ENCODE data around the gene TNNI3. TPM values are rescaled to one million over a fixed set of nuclear protein-coding genes. Genes with fewer than 3 reads are reported as not detected.
"Not testable (repeated sequence)": the region's sequence is repeated elsewhere in the genome, so short reads cannot be mapped to it uniquely, and the experiment has no call there.

Gene TNNI3
- total RNA-seq, 8 experiments from 2014 or later, result 2.9 to 8.5 (median 3.2) TPM; not detected in 1

DNA sequence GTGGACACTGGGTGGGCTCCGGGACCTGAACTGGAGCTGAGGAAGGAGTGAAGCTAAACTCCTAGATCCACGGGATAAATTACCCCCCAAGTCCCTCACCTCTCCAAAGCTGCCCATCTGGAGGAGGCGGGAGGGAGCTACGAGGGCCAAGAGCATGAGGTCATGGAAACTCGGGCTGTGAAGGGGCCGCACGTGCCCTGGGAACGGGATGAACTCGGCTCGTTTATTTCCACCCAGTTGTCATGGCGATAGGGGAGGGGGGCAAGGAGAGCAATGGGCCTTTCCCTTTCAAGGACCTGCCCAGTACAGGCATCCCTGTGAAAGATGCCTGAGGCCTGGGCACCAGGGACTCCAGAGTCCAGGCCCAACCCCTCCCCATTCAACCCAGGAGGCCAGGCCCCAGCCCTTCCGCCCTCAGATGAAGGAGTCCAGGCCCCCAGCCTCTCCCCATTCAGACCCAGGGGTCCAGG, 43.9 kb downstream of the TNNI3 start:
- no peak overlapping the region for H3K4me3 ChIP-seq
- peak overlapping the region in 1 of 2 donors; percentile 25 for H3K27ac ChIP-seq
- in situ Hi-C loops (cut with MboI; ENCODE audit: low pct_unique_long_range_greater_than_20kb in 2 of 9, low sequenced_read_pairs in 9 of 9, unreplicated experiment in 9 of 9), result no loop called here
- ATAC-seq (replicated peaks in 6 of 8), result peak; percentile 26 to 57 (median 50)
- 0 to 60% (median 27%) methylated on average over 1 to 3 of the region's 12 CpGs; no CpG with 5 or more reads in 7 of the 10 experiments for WGBS, 10 experiments
- peaks cover 26 to 35% of the 10 kb centered on the region in 2 donors for H3K4me1 ChIP-seq (replicated peaks in 1 of 2)

GRCh38 chr19:55112777-55113569, 44.6 kb downstream of the TNNI3 start:
- H3K4me1 ChIP-seq (replicated peaks in 1 of 2), result peaks cover 21 to 31% of the 10 kb centered on the region in 2 donors
- H3K4me3 ChIP-seq, result no peak overlapping the region
- in situ Hi-C loops (cut with MboI; ENCODE audit: low pct_unique_long_range_greater_than_20kb in 2 of 9, low sequenced_read_pairs in 9 of 9, unreplicated experiment in 9 of 9), result no loop called here
- 10 to 100% (median 75%) methylated on average over 1 to 9 of the region's 23 CpGs; no CpG with 5 or more reads in 6 of the 10 experiments for WGBS, 10 experiments
- H3K27ac ChIP-seq, result peak overlapping the region in 1 of 2 donors; percentile 25
- no peak for ATAC-seq (replicated peaks in 6 of 8)

DNA sequence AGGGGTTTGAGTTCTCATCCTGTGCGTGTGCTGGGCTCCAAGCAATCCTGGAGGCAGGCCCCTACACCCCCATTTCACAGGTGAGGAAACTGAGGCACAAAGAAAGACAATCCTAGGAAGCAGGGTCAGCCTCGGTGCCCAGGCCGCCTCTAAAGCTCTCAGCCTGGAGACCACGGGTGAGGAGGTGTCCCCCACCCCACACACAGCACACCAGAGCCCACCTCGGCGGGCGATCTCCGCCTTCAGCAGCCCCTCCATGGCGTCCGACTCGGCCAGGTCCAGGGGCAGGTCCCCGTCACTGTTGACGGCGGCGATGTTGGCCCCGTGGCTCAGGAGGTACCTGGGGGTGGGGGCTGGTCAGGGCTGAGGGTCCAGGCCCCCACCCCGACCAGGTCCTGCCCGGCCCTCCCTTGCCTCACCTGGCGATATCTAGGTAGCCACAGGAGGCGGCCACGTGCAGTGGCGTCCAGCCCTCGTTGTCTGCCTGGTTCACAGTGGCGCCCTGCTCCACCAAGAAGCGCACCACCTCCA, 45.2 kb downstream of the TNNI3 start:
- no peak overlapping the region for H3K4me3 ChIP-seq
- 57 to 100% methylated on average over 1 to 2 of the region's 25 CpGs; no CpG with 5 or more reads in 8 of the 10 experiments for WGBS, 10 experiments
- H3K4me1 ChIP-seq (replicated peaks in 1 of 2), result peaks cover 21 to 31% of the 10 kb centered on the region in 2 donors
- in situ Hi-C loops (cut with MboI; ENCODE audit: low pct_unique_long_range_greater_than_20kb in 2 of 9, low sequenced_read_pairs in 9 of 9, unreplicated experiment in 9 of 9), result no loop called here
- ATAC-seq (replicated peaks in 6 of 8), result no peak
- H3K27ac ChIP-seq, result no peak overlapping the region

- WGBS, 10 experiments, result 10 to 100% (median 89%) methylated on average over 1 to 14 of the region's 21 CpGs; no CpG with 5 or more reads in 2 of the 10 experiments
- no peak overlapping the region for H3K27ac ChIP-seq
- ATAC-seq (replicated peaks in 6 of 8), result no peak
- H3K4me3 ChIP-seq, result no peak overlapping the region
- in situ Hi-C loops (cut with MboI; ENCODE audit: low pct_unique_long_range_greater_than_20kb in 2 of 9, low sequenced_read_pairs in 9 of 9, unreplicated experiment in 9 of 9), result no loop called here
- H3K4me1 ChIP-seq (replicated peaks in 1 of 2), result peaks cover 21 to 31% of the 10 kb centered on the region in 2 donors
Observed at GRCh38 chr19:55111238-55111831, 46.2 kb downstream of the TNNI3 start.

- H3K27ac ChIP-seq, result no peak overlapping the region
- in situ Hi-C loops (cut with MboI; ENCODE audit: low pct_unique_long_range_greater_than_20kb in 2 of 9, low sequenced_read_pairs in 9 of 9, unreplicated experiment in 9 of 9), result no loop called here
- no peak for ATAC-seq (replicated peaks in 6 of 8)
- WGBS, 10 experiments, result 58 to 100% (median 93%) methylated on average over 2 to 11 of the region's 20 CpGs; no CpG with 5 or more reads in 4 of the 10 experiments
- peaks cover 9 to 17% of the 10 kb centered on the region in 2 donors for H3K4me1 ChIP-seq (replicated peaks in 1 of 2)
- H3K4me3 ChIP-seq, result no peak overlapping the region
Observed at GRCh38 chr19:55109527-55110291, 47.8 kb downstream of the TNNI3 start.

DNA sequence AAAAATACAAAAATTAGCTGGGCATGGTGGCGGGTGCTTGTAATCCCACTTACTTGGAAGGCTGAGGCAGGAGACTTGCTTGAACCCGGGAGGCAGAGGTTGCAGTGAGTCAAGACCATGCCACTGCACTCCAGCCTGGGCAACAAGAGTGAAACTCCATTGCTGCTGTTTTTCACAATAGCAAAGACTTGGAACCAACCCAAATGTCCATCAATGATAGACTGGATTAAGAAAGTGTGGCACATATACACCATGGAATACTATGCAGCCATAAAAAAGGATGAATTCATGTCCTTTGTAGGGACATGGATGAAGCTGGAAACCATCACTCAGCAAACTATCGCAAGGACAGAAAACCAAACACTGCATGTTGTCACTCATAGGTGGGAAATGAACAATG, 50.3 kb downstream of the TNNI3 start:
- ATAC-seq (replicated peaks in 6 of 8); H3K27ac ChIP-seq; in situ Hi-C loops (cut with MboI; ENCODE audit: low pct_unique_long_range_greater_than_20kb in 2 of 9, low sequenced_read_pairs in 9 of 9, unreplicated experiment in 9 of 9); H3K4me1 ChIP-seq (replicated peaks in 1 of 2); H3K4me3 ChIP-seq: not testable (repeated sequence)
- 94 to 100% (median 100%) methylated on average over 1 to 2 of the region's 3 CpGs; no CpG with 5 or more reads in 5 of the 10 experiments for WGBS, 10 experiments

- H3K4me1 ChIP-seq (replicated peaks in 1 of 2), result peaks cover 0 to 3% of the 10 kb centered on the region in 2 donors
- no peak overlapping the region for H3K4me3 ChIP-seq
- WGBS, 10 experiments, result 59 to 100% (median 87%) methylated on average over 1 to 5 of the region's 6 CpGs; no CpG with 5 or more reads in 2 of the 10 experiments
- no peak for ATAC-seq (replicated peaks in 6 of 8)
- in situ Hi-C loops (cut with MboI; ENCODE audit: low pct_unique_long_range_greater_than_20kb in 2 of 9, low sequenced_read_pairs in 9 of 9, unreplicated experiment in 9 of 9), result no loop called here
- H3K27ac ChIP-seq, result no peak overlapping the region
Observed at GRCh38 chr19:55106591-55106990, 50.9 kb downstream of the TNNI3 start.

- Histone ChIP-seq H3K4me1 (replicated peaks in 1 of 2) (peaks cover 0 to 3% of the 10 kb centered on the region in 2 donors), H3K4me3 (no peak overlapping the region), H3K27ac (no peak overlapping the region)
- in situ Hi-C loops (cut with MboI; ENCODE audit: low pct_unique_long_range_greater_than_20kb in 2 of 9, low sequenced_read_pairs in 9 of 9, unreplicated experiment in 9 of 9), result no loop called here
- ATAC-seq (replicated peaks in 6 of 8), result no peak
- WGBS, 10 experiments, result 75 to 100% (median 100%) methylated on average over 1 to 2 of the region's 2 CpGs; no CpG with 5 or more reads in 4 of the 10 experiments
Observed at GRCh38 chr19:55105237-55105636, 52.3 kb downstream of the TNNI3 start.

DNA sequence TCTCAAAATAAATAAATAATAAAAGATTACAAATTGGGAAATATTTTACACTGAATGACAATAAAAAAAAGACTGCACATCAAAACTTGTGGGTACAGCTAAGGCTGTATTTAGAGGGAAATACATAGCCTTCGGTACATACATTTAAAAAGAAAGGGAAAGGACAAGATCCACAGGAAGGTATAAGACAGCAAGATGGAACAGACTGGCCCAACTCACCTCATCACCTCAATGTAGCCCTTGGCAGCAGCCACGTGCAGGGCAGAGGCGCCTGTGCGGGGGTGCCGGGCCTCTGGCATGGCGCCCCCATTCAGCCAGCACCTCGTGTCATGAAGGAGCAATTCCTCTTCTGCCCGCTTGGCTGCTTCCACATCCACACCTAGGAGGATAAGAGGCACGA, 54.3 kb downstream of the TNNI3 start:
- no peak overlapping the region for H3K4me3 ChIP-seq
- in situ Hi-C loops (cut with MboI; ENCODE audit: low pct_unique_long_range_greater_than_20kb in 2 of 9, low sequenced_read_pairs in 9 of 9, unreplicated experiment in 9 of 9), result no loop called here
- 86 to 100% (median 100%) methylated on average over 1 to 4 of the region's 9 CpGs; no CpG with 5 or more reads in 3 of the 10 experiments for whole genome bisulfite sequencing, 10 experiments
- peaks cover 5 to 7% of the 10 kb centered on the region in 2 donors for H3K4me1 ChIP-seq (replicated peaks in 1 of 2)
- no peak for ATAC-seq (replicated peaks in 6 of 8)
- H3K27ac ChIP-seq, result no peak overlapping the region

Other genes starting within 250 kb of the TNNI3 start
- gene NLRP7, start 210.2 kb downstream of the TNNI3 start, total RNA-seq, result under 1 TPM in 4 of 8 experiments, not detected in 4; 0.05 to 0.81 (median 0.21) TPM
- 1 to 10 TPM in 3 of 8 experiments, under 1 TPM in 5; 0.10 to 4.3 (median 0.30) TPM for gene NLRP2, start 191.4 kb downstream of the TNNI3 start, total RNA-seq
- under 1 TPM in 7 of 8 experiments, not detected in 1; 0.14 to 1.00 (median 0.57) TPM for gene GP6, start 119.5 kb downstream of the TNNI3 start, total RNA-seq
- gene RDH13, start 94.6 kb downstream of the TNNI3 start, total RNA-seq, result 10 to 100 TPM in 6 of 8 experiments, 1 to 10 TPM in 2; 7.9 to 24.3 (median 14.1) TPM
- gene EPS8L1, start 81.9 kb downstream of the TNNI3 start, total RNA-seq, result 10 to 100 TPM in 3 of 8 experiments, 1 to 10 TPM in 5; 2.2 to 38.1 (median 8.1) TPM
- 10 to 100 TPM; 16.6 to 66.3 (median 36.7) TPM for gene PPP1R12C, start 40.1 kb downstream of the TNNI3 start, total RNA-seq
- gene TNNT1, start 8.5 kb downstream of the TNNI3 start, total RNA-seq, result 10 to 100 TPM in 2 of 8 experiments, 1 to 10 TPM in 6; 1.2 to 36.8 (median 3.9) TPM
- 1 to 10 TPM in 6 of 8 experiments, under 1 TPM in 2; 0.41 to 7.2 (median 1.4) TPM for gene DNAAF3, start 8.9 kb upstream of the TNNI3 start, total RNA-seq
- 10 to 100 TPM in 4 of 8 experiments, 1 to 10 TPM in 4; 1.1 to 19.3 (median 8.7) TPM for gene SYT5, start 22.6 kb upstream of the TNNI3 start, total RNA-seq
- 10 to 100 TPM in 6 of 8 experiments, 1 to 10 TPM in 2; 4.0 to 59.0 (median 18.1) TPM for gene PTPRH, start 51.8 kb upstream of the TNNI3 start, total RNA-seq
- 1 to 10 TPM in 7 of 8 experiments, under 1 TPM in 1; 0.81 to 3.1 (median 2.2) TPM for gene TMEM86B, start 71.0 kb upstream of the TNNI3 start, total RNA-seq
- gene PPP6R1, start 101.3 kb upstream of the TNNI3 start, total RNA-seq, result 10 to 100 TPM; 18.3 to 77.0 (median 26.7) TPM
- gene HSPBP1, start 122.4 kb upstream of the TNNI3 start, total RNA-seq, result 10 to 100 TPM; 20.6 to 37.3 (median 24.5) TPM
- 100 to 1,000 TPM in 1 of 8 experiments, 10 to 100 TPM in 6, 1 to 10 TPM in 1; 1.4 to 102 (median 77.8) TPM for gene BRSK1, start 126.3 kb upstream of the TNNI3 start, total RNA-seq
- gene TMEM150B, start 167.6 kb upstream of the TNNI3 start, total RNA-seq, result under 1 TPM in 3 of 8 experiments, not detected in 5; 0.11 to 0.62 (median 0.33) TPM
- 10 to 100 TPM in 6 of 8 experiments, 1 to 10 TPM in 2; 8.4 to 25.1 (median 20.9) TPM for gene KMT5C, start 182.1 kb upstream of the TNNI3 start, total RNA-seq
- 10 to 100 TPM in 1 of 8 experiments, 1 to 10 TPM in 4, under 1 TPM in 3; 0.55 to 15.3 (median 1.2) TPM for gene COX6B2, start 197.0 kb upstream of the TNNI3 start, total RNA-seq
- gene GARIN5B, start 205.5 kb upstream of the TNNI3 start, total RNA-seq, result under 1 TPM in 6 of 8 experiments, not detected in 2; 0.05 to 0.71 (median 0.14) TPM
- 1 to 10 TPM in 2 of 8 experiments, under 1 TPM in 6; 0.10 to 2.4 (median 0.43) TPM for gene IL11, start 212.7 kb upstream of the TNNI3 start, total RNA-seq
- 1 to 10 TPM in 1 of 8 experiments, under 1 TPM in 2, not detected in 5; 0.46 to 8.4 (median 0.58) TPM for gene TMEM190, start 219.1 kb upstream of the TNNI3 start, total RNA-seq
- gene TMEM238, start 226.6 kb upstream of the TNNI3 start, total RNA-seq, result under 1 TPM in 3 of 8 experiments, not detected in 5; 0.23 to 0.40 (median 0.25) TPM
- 1,000 to 10,000 TPM in 2 of 8 experiments, 100 to 1,000 TPM in 6; 362 to 1,444 (median 673) TPM for gene RPL28, start 228.2 kb upstream of the TNNI3 start, total RNA-seq

Measured in motor neuron (in vitro differentiated cells).